NCI-H2107 treated with DMSO at 0.1 percent for 48 hours (cell line): ENCODE results near the gene DNTT.
A peak's percentile ranks its signal among the peaks of the same experiment; 100 is the strongest.

Experiments
- DNase-seq: peaks from one replicate; lab custom pipeline; 2025; ENCODE audit not compliant: unreplicated experiment; lab: John Stamatoyannopoulos, UW

The DNTT gene

GRCh38 chr10:96309628-96310320, 5.5 kb downstream of the DNTT start:
- DNase-seq = no peak

- DNase-seq = no peak
Observed at GRCh38 chr10:96310321-96310669, 6.1 kb downstream of the DNTT start.

- no peak for DNase-seq
Observed at GRCh38 chr10:96311180-96311715, 7.0 kb downstream of the DNTT start.

- DNase-seq = no peak
Observed at GRCh38 chr10:96313344-96313743, 9.1 kb downstream of the DNTT start.

- DNase-seq = no peak
Observed at GRCh38 chr10:96317067-96317833, 13.0 kb downstream of the DNTT start.

- no peak for DNase-seq
Observed at GRCh38 chr10:96319754-96320474, 15.7 kb downstream of the DNTT start.

GRCh38 chr10:96321822-96322221, 17.6 kb downstream of the DNTT start:
- no peak for DNase-seq

GRCh38 chr10:96322275-96322674, 18.0 kb downstream of the DNTT start:
- DNase-seq = no peak

GRCh38 chr10:96324447-96324846, 20.2 kb downstream of the DNTT start:
- no peak for DNase-seq

GRCh38 chr10:96325719-96326373, 21.6 kb downstream of the DNTT start:
- DNase-seq = no peak

GRCh38 chr10:96327462-96327861, 23.2 kb downstream of the DNTT start:
- no peak for DNase-seq

GRCh38 chr10:96333101-96333500, 28.9 kb downstream of the DNTT start:
- no peak for DNase-seq

GRCh38 chr10:96334616-96335526, 30.6 kb downstream of the DNTT start:
- peak; percentile 19 for DNase-seq

GRCh38 chr10:96337106-96337505, 32.9 kb downstream of the DNTT start:
- DNase-seq = no peak

GRCh38 chr10:96338279-96338925, 34.2 kb downstream of the DNTT start:
- no peak for DNase-seq

- DNase-seq = no peak
Observed at GRCh38 chr10:96339383-96339782, 35.1 kb downstream of the DNTT start.

- DNase-seq = peak; percentile 18
Observed at GRCh38 chr10:96339956-96340904, 36.0 kb downstream of the DNTT start.
